Cardiac fibroblast (primary cell): ENCODE results near the gene ZNF486.
"Not testable (repeated sequence)": the region's sequence is repeated elsewhere in the genome, so short reads cannot be mapped to it uniquely, and the experiment has no call there.

Experiments
- DNase-seq, 2 donors: peaks; one replicate each; pipeline versions ENCODE4 v3.0.0 to v3.0.0-alpha.2; 2010; ENCODE audit warnings: low read depth in 2 of 2
- H3K4me3 ChIP-seq, 2 donors: replicated peaks in 1 of 2; 1 replicate in 1 of 2; 2 replicates in 1 of 2; pipeline ENCODE4 v1.5.1; 2011; ENCODE audit warnings: low read depth in 2 of 2, low read length in 2 of 2, mild to moderate bottlenecking in 2 of 2, moderate library complexity in 1 of 2
- TF ChIP-seq, protein P1 (sequence below): IDR thresholded peaks from one replicate; pipeline ENCODE4 v1.5.1; 2011; ENCODE audit warnings: low read depth, mild to moderate bottlenecking, low read length, inconsistent platforms

The ZNF486 gene

DNA sequence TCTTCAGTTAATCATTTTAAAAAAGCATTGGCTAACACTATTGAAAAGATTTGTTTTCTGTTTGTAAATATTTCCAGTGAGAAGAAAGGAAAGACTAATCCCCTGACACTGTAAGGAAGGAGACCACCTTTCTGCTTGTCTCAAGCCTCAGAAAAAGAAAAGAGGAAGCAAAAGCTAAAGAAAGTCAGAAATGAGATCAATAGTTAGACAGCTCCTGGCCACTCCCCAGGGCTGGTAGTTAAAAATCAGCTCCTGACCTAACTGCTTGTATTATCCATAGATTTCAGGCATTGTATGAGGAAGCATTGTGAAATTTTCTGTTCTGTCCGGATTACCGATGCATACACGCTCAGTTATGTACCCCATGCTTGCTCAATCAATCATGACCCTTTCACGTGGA, 76.6 kb downstream of the ZNF486 start:
- TF ChIP-seq, protein P1, sequence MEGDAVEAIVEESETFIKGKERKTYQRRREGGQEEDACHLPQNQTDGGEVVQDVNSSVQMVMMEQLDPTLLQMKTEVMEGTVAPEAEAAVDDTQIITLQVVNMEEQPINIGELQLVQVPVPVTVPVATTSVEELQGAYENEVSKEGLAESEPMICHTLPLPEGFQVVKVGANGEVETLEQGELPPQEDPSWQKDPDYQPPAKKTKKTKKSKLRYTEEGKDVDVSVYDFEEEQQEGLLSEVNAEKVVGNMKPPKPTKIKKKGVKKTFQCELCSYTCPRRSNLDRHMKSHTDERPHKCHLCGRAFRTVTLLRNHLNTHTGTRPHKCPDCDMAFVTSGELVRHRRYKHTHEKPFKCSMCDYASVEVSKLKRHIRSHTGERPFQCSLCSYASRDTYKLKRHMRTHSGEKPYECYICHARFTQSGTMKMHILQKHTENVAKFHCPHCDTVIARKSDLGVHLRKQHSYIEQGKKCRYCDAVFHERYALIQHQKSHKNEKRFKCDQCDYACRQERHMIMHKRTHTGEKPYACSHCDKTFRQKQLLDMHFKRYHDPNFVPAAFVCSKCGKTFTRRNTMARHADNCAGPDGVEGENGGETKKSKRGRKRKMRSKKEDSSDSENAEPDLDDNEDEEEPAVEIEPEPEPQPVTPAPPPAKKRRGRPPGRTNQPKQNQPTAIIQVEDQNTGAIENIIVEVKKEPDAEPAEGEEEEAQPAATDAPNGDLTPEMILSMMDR, result no peak
- no peak for DNase-seq
- no peak overlapping the region for H3K4me3 ChIP-seq

DNA sequence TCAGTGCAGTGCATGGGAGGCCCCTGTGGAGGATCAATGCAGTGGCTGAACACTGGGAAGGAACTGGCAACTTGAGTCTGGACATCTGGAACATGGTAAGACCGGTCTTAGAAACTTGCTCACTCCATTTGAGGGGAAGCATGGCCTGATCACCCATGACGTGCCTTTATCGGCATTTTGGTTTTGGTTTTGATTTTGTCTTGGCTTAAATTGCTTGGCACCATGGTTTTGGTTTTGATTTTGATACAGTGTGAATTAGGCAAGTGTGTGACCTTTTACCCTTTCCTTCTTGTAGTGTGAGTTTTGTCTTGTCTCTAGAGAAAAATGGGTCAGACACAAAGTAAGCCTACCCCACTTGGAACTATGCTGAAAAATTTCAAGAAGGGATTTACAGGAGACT, 77.3 kb downstream of the ZNF486 start:
- TF ChIP-seq, protein P1, result no peak
- no peak for DNase-seq
- no peak overlapping the region for H3K4me3 ChIP-seq

DNA sequence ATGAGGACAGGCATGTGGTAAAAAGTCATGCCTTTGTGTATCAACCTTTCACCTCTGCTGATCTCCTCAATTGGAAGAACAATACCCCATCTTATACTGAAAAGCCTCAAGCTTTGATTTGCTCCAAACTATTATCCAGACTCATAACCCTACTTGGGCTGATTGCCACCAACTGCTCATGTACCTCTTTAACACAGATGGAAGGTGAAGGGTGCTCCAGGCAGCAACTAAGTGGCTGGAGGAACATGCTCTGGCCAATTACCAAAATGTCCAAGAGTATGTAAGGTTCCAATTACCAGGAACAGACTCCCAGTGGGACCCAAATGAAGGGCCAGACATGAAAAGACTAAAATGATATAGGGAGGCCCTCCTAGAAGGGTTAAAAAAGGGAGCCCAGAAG, 78.3 kb downstream of the ZNF486 start:
- H3K4me3 ChIP-seq, result no peak overlapping the region
- no peak for DNase-seq
- TF ChIP-seq, protein P1, result no peak

DNA sequence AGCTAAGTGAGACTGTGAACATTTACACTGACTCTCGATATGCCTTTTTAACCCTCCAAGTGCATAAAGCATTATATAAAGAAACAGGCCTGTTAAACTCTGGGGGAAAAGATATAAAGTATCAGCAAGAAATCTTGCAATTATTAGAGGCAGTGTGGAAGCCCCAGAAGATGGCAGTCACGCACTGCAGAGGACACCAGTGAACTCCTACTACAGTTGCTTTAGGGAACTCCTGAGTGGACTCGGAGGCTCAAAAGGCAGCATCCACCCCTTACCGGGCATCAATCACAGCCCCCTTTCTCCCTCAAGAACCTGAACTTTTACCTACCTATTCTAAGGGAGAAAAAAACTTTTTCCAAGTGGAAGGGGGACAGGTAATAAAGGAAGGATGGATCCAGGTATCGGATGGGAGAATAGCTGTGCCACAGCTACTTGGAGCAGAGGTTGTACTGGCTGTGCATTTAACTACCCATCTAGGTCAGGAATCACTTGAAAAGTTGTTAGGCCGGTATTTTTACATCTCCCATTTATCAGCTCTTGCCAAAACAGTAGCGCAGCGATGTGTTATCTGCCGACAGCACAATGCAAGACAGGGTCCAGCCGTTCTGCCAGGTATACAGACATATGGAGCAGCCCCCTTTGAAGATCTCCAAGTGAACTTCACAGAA, 80.1 kb downstream of the ZNF486 start:
- DNase-seq, result peak; percentile 3 to 34
- TF ChIP-seq, protein P1, result peak; percentile 47
- no peak overlapping the region for H3K4me3 ChIP-seq

DNA sequence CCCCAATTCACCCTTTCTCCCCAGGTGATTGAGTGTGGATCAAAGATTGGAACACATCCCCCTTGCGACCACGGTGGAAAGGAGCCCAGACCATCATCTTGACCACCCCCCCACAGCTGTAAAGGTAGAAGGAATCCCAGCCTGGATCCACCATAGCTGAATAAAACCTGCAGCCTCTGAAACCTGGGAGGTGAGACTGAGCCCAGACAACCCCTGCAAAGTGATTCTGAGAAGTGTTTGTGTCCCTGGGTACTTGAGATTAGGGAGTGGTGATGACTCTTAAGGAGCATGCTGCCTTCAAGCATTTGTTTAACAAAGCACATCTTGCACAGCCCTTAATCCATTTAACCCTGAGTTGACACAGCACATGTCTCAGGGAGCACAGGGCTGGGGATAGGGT, 81.2 kb downstream of the ZNF486 start:
- H3K4me3 ChIP-seq, DNase-seq: not testable (repeated sequence)
